HFF-Myc (cell line): ENCODE measurements around the gene MANF.

ENCODE experiments used
- DNase-seq: peaks from one replicate; pipeline ENCODE4 v3.0.0-alpha.2; 2011; ENCODE audit warnings: low read depth; ENCODE audit errors: extremely low read depth
- H3K4me3 ChIP-seq: replicated peaks from 2 replicates; pipeline ENCODE4 v1.5.1; 2011; ENCODE audit warnings: low read depth, mild to moderate bottlenecking, control low read depth, low read length
- TF ChIP-seq, protein P1 (sequence below): IDR thresholded peaks from 2 replicates; pipeline ENCODE4 v1.5.1; 2012; ENCODE audit warnings: mild to moderate bottlenecking, low read depth, low read length, control low read depth; ENCODE audit errors: missing control alignments

The MANF gene

DNA sequence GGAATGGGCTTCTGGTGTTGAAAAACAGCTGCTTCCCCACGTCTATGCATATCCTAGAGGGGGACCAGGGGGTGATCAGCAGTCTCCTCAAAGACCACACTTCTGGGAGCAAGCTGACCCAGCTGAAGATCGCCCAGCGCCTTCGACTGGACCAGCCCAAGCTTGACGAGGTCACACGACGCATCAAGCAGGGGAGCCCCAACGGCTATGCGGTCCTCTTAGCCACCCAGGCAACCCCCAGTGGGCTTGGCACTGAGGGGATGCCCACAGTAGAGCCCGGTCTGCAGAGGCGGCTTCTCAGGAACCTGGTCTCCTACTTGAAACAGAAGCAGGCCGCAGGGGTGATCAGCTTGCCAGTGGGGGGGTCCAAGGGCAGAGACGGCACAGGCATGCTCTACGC lies 8.5 kb downstream of the MANF start:
- peak overlapping the region; percentile 66; the same call in 1 of the 2 replicates for H3K4me3 ChIP-seq
- DNase-seq, result no peak
- TF ChIP-seq, protein P1, sequence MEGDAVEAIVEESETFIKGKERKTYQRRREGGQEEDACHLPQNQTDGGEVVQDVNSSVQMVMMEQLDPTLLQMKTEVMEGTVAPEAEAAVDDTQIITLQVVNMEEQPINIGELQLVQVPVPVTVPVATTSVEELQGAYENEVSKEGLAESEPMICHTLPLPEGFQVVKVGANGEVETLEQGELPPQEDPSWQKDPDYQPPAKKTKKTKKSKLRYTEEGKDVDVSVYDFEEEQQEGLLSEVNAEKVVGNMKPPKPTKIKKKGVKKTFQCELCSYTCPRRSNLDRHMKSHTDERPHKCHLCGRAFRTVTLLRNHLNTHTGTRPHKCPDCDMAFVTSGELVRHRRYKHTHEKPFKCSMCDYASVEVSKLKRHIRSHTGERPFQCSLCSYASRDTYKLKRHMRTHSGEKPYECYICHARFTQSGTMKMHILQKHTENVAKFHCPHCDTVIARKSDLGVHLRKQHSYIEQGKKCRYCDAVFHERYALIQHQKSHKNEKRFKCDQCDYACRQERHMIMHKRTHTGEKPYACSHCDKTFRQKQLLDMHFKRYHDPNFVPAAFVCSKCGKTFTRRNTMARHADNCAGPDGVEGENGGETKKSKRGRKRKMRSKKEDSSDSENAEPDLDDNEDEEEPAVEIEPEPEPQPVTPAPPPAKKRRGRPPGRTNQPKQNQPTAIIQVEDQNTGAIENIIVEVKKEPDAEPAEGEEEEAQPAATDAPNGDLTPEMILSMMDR, result no peak

DNA sequence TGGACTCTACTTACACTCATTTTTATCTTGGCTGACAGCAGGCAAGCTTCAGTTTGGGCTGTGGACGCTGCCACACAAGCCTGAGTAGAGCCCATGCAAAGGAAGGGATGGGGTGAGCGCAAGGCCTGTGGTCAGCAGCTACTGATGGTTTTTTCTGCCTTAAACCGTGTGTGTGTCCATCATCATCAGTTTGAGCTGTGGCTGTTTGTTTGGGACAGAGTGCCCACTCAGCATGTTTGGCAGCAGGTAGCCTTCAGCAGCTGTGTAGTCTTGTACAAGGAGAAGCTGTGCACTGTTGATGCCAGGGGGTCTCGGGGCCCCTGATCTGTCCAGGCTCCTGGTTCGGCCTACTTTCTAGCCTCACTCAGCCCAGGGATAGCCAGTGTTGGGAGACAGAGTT lies 9.4 kb downstream of the MANF start:
- TF ChIP-seq, protein P1, result no peak

DNA sequence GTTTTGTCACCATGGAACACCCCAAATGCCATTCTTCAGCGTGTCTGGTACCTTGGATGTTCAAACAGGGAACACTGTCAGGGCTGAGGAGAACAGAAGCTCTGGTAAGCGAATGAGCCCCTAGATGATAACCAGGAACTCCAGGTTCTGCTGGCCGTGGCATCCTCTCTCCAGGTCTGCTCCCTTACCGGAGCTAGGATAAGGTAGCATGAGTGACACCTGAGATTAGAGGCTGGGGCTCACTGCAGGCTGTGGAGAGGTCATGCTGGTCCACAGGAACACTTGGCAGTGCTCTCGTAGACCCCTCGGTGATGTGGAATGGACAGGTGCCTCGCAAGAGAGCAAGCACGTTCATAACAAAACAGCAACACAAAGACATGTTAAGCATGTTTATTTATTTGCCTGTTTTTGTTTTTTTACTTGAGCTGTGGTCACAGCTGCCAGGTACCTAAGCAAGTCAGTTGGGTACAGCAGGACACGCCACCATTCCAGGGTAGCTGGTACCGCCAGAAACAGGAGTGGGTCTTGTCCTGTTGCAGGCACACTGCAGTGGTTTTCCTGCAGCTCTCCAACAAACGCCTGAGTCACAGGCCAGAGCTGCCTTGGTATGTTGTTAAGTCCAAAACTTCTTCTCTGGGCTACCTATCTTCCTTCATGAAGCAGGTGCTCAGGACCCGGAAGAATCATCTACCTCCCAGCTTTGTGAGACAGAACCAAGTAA lies 10.6 kb downstream of the MANF start:
- TF ChIP-seq, protein P1, result no peak
- DNase-seq, result no peak
- no peak overlapping the region for H3K4me3 ChIP-seq

More for the DNA sequence above, 9.4 kb downstream of the MANF start:
- no peak for DNase-seq
- peak overlapping the region; percentile 9; the same call in 1 of the 2 replicates for H3K4me3 ChIP-seq

DNA sequence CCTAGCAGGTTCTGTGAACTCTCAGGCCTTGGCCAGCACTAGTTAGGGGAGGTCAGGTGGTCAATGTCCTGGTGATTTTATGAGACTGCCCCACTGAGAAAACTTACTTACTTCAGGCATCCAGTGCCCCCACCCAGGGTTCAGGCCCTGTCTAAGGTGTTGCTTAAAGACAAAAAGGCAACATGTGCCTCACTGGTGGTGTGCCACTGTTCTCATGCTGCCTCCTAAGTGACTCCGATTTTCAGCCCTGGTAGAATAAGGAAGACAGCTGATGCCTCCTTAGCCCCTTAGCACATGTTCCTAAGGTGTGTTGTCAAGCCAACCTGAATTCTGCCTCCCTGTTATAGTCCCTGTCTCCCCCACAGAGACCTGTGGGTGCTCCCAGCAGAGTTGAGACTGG lies 11.3 kb downstream of the MANF start:
- H3K4me3 ChIP-seq, result no peak overlapping the region
- TF ChIP-seq, protein P1, result no peak
- no peak for DNase-seq

DNA sequence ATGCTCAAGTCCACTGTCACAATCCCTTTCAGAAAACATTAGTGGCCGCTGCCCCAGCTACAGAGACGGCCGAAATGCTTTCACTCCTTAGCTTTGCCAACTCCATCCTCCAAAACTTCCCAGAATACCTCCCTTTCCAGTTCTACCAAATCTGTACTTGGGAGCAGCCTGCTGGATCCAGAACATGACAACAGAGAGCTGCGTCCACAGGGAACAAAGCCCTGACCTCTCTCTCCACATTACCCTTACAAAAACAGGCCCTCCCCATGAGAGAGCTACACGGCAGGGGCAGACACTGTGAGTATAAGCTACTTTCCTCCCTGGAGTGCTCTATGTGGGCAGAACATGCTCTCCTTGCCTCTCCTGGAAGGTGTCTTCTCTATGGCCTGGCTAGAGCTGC lies 12.3 kb downstream of the MANF start:
- no peak overlapping the region for H3K4me3 ChIP-seq

DNA sequence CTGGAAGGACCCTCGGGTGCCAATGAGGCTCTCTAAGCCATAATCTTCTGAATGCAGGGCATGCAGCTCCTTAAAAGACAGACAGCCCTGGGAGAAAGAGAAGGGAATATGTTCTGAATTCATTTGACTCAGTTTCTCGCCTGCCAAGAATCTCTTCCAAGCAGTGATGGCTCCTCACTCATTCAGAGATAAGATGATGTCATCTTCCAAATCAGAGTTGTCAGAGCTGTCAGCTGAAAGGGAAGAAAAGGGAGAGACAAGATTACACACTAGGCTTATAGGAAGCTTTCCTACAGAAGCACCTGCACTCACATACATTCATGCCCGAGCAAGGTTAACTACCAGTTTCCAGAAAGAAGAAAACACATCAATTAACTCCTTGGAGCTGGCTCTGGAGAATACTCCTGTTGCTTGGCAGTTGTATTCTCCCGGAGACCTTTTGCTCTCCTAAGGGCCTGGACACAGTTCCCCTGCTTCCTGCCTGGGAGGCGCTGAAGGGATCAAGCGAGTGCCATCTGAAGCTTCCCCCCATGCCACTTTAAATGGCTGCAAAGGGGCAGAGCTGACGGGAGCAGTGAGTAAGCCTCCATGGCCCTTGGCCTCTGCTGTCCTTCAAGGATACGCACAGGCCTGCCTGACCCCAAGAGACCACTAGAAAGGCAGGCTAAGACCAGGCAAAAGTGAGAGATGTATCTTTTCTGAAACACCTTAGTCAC lies 13.7 kb downstream of the MANF start:
- no peak overlapping the region for H3K4me3 ChIP-seq
- DNase-seq, result no peak
- TF ChIP-seq, protein P1, result no peak

More for the DNA sequence above, 12.3 kb downstream of the MANF start:
- TF ChIP-seq, protein P1, result no peak
- DNase-seq, result no peak
